GM13976 (cell line): ENCODE data around the gene PTPRK.

Experiments used
- DNase-seq: peaks from one replicate; pipeline ENCODE4 v3.0.0; 2012; ENCODE audit warnings: low spot score
- CTCF ChIP-seq: IDR thresholded peaks from 2 replicates; pipeline ENCODE4 v1.5.1; 2012; ENCODE audit warnings: borderline replicate concordance, mild to moderate bottlenecking; ENCODE audit not compliant: insufficient read depth; ENCODE audit errors: extremely low read depth, missing control alignments, control extremely low read depth
- in situ Hi-C: fragments of 300-500 bp; cut with MboI; formaldehyde crosslinking; loops from one replicate; pipeline ENCODE4 v1.12.0; 2022; ENCODE audit warnings: low sequenced_read_pairs, mixed read lengths, inconsistent platforms; ENCODE audit not compliant: unreplicated experiment

Gene PTPRK

GRCh38 chr6:128417698-128418097, 102.7 kb downstream of the PTPRK start:
- TF ChIP-seq CTCF, result no peak
- in situ Hi-C loops, result no loop called here
- no peak for DNase-seq

- DNase-seq, result no peak
- no peak for TF ChIP-seq CTCF
- in situ Hi-C loops, result no loop called here
Observed at GRCh38 chr6:128415387-128415786, 105.0 kb downstream of the PTPRK start.

DNA sequence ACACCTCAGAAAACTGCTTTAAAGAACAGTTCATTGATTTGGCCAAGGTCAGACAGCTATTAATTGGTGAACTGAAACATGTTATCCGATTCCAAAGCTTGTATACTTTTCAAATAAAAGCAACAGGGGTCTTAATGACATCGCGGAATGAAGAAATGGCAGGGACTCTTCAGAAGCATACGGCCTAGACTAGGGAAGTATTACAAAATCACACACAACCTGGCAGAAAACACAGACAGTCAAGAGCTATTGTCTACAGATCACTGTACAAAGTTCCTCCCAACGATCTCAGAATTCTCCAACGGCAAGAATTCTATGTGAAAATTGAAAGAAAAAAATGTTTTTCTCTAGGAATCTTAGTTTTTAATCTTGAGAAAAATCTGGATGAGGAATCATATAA, 105.5 kb downstream of the PTPRK start:
- no peak for DNase-seq

GRCh38 chr6:128413291-128413690, 107.1 kb downstream of the PTPRK start:
- no peak for TF ChIP-seq CTCF
- DNase-seq, result no peak
- in situ Hi-C loops, result no loop called here

More for the DNA sequence above, 105.5 kb downstream of the PTPRK start:
- in situ Hi-C loops, result no loop called here
- no peak for TF ChIP-seq CTCF

- in situ Hi-C loops, result no loop called here
- TF ChIP-seq CTCF, result no peak
- DNase-seq, result no peak
Observed at GRCh38 chr6:128412680-128413079, 107.7 kb downstream of the PTPRK start.

- no peak for DNase-seq
- TF ChIP-seq CTCF, result no peak
- in situ Hi-C loops, result no loop called here
Observed at GRCh38 chr6:128410584-128410983, 109.8 kb downstream of the PTPRK start.

DNA sequence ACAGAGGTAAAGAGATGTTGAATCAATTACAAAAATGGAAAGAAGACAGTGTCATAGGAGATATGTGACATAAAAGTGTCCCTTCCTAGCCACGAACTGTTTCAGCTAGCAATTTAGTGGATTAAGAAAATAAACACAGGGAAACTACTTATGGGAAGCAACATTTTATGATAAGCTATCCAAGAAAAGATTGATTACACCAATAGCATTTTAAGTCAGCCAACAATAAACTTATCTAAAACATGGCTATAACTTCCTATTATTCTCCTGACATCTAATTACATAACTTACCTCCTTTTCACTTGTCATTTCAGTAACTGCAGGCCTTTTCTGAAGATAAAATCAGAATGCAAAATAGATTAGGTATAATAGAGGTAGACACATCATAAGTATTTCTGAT, 111.4 kb downstream of the PTPRK start:
- in situ Hi-C loops, result no loop called here
- no peak for DNase-seq
- no peak for TF ChIP-seq CTCF
